Kidney epithelial cell (primary cell): ENCODE results near the gene EPHA8. TPM values are rescaled to one million over a fixed set of nuclear protein-coding genes. Genes with fewer than 3 reads are reported as not detected.

Experiments used
- DNase-seq: peaks from one replicate; pipeline ENCODE4 v3.0.0-alpha.2; 2010; ENCODE audit warnings: low read depth
- H3K27me3 ChIP-seq: 2 replicates; pipeline ENCODE4 v1.6.0; 2011; ENCODE audit warnings: low read length; ENCODE audit not compliant: control insufficient read depth, insufficient read depth
- H3K36me3 ChIP-seq: 2 replicates; pipeline ENCODE4 v1.5.1; 2011; ENCODE audit warnings: low read length; ENCODE audit not compliant: control insufficient read depth, insufficient read depth
- H3K4me3 ChIP-seq: 2 replicates; pipeline ENCODE4 v1.5.1; 2011; ENCODE audit warnings: low read depth, mild to moderate bottlenecking, control low read depth, low read length
- CTCF ChIP-seq: IDR thresholded peaks from 2 replicates; pipeline ENCODE4 v1.5.1; 2011; ENCODE audit warnings: mild to moderate bottlenecking, moderate library complexity, low read length, control low read depth, inconsistent platforms; ENCODE audit not compliant: insufficient read depth, poor library complexity, severe bottlenecking
- total RNA-seq: library from RNA; depleted of rRNA; stranded (reverse); fragments of >200 nt; gene quantifications from 2 replicates; pipeline ENCODE4 v1.2.3, GENCODE V29; 2015

The EPHA8 gene
- not detected in 2 replicates for total RNA-seq

- no peak for TF ChIP-seq CTCF
- Histone ChIP-seq H3K36me3 (no peaks in the 10 kb centered on the region), H3K27me3 (peaks cover 75% of the 10 kb centered on the region), H3K4me3 (no peak within 1 kb of the TSS)
- DNase-seq: no peak
Observed at GRCh38 chr1:22562584-22563583, at the start of gene EPHA8. EPHA8 (plus strand) TSS chr1:22563489; CDS start chr1:22563636, 147 bp downstream.

GRCh38 chr1:22516906-22517571 is 46.2 kb upstream of the EPHA8 start:
- no peak for DNase-seq
- Histone ChIP-seq H3K36me3 (peaks cover 1% of the 10 kb centered on the region), H3K27me3 (no peaks in the 10 kb centered on the region), H3K4me3 (no peak overlapping the region)
- no peak for TF ChIP-seq CTCF

GRCh38 chr1:22517956-22518355 is 45.3 kb upstream of the EPHA8 start:
- TF ChIP-seq CTCF: no peak
- no peak for DNase-seq
- H3K36me3 ChIP-seq: no peaks in the 10 kb centered on the region
- H3K4me3 ChIP-seq: no peak overlapping the region
- no peaks in the 10 kb centered on the region for H3K27me3 ChIP-seq

GRCh38 chr1:22518379-22518778 is 44.9 kb upstream of the EPHA8 start:
- DNase-seq: no peak
- H3K4me3 ChIP-seq: no peak overlapping the region
- H3K27me3 ChIP-seq: no peaks in the 10 kb centered on the region
- TF ChIP-seq CTCF: no peak
- no peaks in the 10 kb centered on the region for H3K36me3 ChIP-seq

- no peak for DNase-seq
- Histone ChIP-seq H3K4me3 (no peak overlapping the region), H3K36me3 (no peaks in the 10 kb centered on the region), H3K27me3 (no peaks in the 10 kb centered on the region)
- TF ChIP-seq CTCF: no peak
Observed at GRCh38 chr1:22520871-22521270, 42.4 kb upstream of the EPHA8 start.
